ENCODE data around the gene NKPD1. TPM values are rescaled to one million over a fixed set of nuclear protein-coding genes. Genes with fewer than 3 reads are reported as not detected.

Gene NKPD1
- total RNA-seq = under 1 TPM; 0.55 to 1.00 (median 0.66) TPM
- 0.11 TPM for total RNA-seq (2013)

- 74% methylated on average over 29 of the region's 29 CpGs for WGBS (ENCODE audit: insufficient coverage)
- Histone ChIP-seq H3K27ac (ENCODE audit: low read length) (no peak within 1 kb of the TSS), H3K36me3 (ENCODE audit: control insufficient read depth, insufficient read depth, low read length) (no peaks in the 10 kb centered on the region), H3K4me3 (ENCODE audit: low read length) (no peak within 1 kb of the TSS), H3K4me1 (ENCODE audit: control insufficient read depth, insufficient read depth, low read length) (peaks cover 16% of the 10 kb centered on the region), H3K9me3 (ENCODE audit: control insufficient read depth, insufficient read depth, low read length) (no peaks in the 10 kb centered on the region), H3K27me3 (ENCODE audit: control insufficient read depth, insufficient read depth, low read length) (no peaks in the 10 kb centered on the region)
- H3K27me3 Mint-ChIP-seq (ENCODE audit: low read depth in 2 of 2) = peaks cover 5 to 24% of the 10 kb centered on the region in 2 donors
- DNase-seq = no peak
- H3K27ac Mint-ChIP-seq = no peak within 1 kb of the TSS
- TF ChIP-seq CTCF (IDR thresholded peaks at IDR 0.05) = no peak
- no peak for ATAC-seq
- no peak within 1 kb of the TSS for H3K4me3 Mint-ChIP-seq
- peaks cover 0 to 13% of the 10 kb centered on the region in 2 donors for H3K4me1 Mint-ChIP-seq
- intact Hi-C loops (cut with micrococcal nuclease) = no loop called here
- H3K9me3 Mint-ChIP-seq = no peaks in the 10 kb centered on the region
- H3K36me3 Mint-ChIP-seq = no peaks in the 10 kb centered on the region
These were observed at the start of gene NKPD1 for GRCh38 chr19:45160870-45161737. Gene NKPD1 (minus strand): TSS chr19:45160982. CDS start chr19:45160150, 832 bp downstream.

- 83% methylated on average over 1 of the region's 3 CpGs for WGBS (ENCODE audit: insufficient coverage)
- Mint-ChIP-seq H3K27me3 (ENCODE audit: low read depth in 2 of 2) (no peaks in the 10 kb centered on the region), H3K4me3 (no peak overlapping the region), H3K27ac (no peak overlapping the region), H3K4me1 (no peaks in the 10 kb centered on the region), H3K36me3 (no peaks in the 10 kb centered on the region), H3K9me3 (no peaks in the 10 kb centered on the region)
- Histone ChIP-seq H3K27ac (ENCODE audit: low read length) (no peak overlapping the region), H3K9me3 (ENCODE audit: control insufficient read depth, insufficient read depth, low read length) (no peaks in the 10 kb centered on the region), H3K4me1 (ENCODE audit: control insufficient read depth, insufficient read depth, low read length) (no peaks in the 10 kb centered on the region), H3K36me3 (ENCODE audit: control insufficient read depth, insufficient read depth, low read length) (no peaks in the 10 kb centered on the region), H3K4me3 (ENCODE audit: low read length) (no peak overlapping the region), H3K27me3 (ENCODE audit: control insufficient read depth, insufficient read depth, low read length) (no peaks in the 10 kb centered on the region)
- no peak for DNase-seq
- intact Hi-C loops (cut with micrococcal nuclease) = no loop called here
- no peak for ATAC-seq
- no peak for TF ChIP-seq CTCF (IDR thresholded peaks at IDR 0.05)
These were observed 45.5 kb upstream of the NKPD1 start for GRCh38 chr19:45206328-45206727.

GRCh38 chr19:45205810-45206209 lies 45.0 kb upstream of the NKPD1 start:
- H3K9me3 Mint-ChIP-seq = no peaks in the 10 kb centered on the region
- DNase-seq = no peak

More at GRCh38 chr19:45205810-45206209, 45.0 kb upstream of the NKPD1 start:
- WGBS (ENCODE audit: insufficient coverage) = 96% methylated on average over 10 of the region's 12 CpGs
- no peaks in the 10 kb centered on the region for H3K27me3 Mint-ChIP-seq (ENCODE audit: low read depth in 2 of 2)
- H3K27ac Mint-ChIP-seq = no peak overlapping the region
- no peaks in the 10 kb centered on the region for H3K36me3 ChIP-seq (ENCODE audit: control insufficient read depth, insufficient read depth, low read length)
- no peak overlapping the region for H3K4me3 Mint-ChIP-seq
- no peak for ATAC-seq
- TF ChIP-seq CTCF (IDR thresholded peaks at IDR 0.05) = no peak
- no peak overlapping the region for H3K4me3 ChIP-seq (ENCODE audit: low read length)
- intact Hi-C loops (cut with micrococcal nuclease) = no loop called here
- no peaks in the 10 kb centered on the region for H3K4me1 ChIP-seq (ENCODE audit: control insufficient read depth, insufficient read depth, low read length)
- no peaks in the 10 kb centered on the region for H3K4me1 Mint-ChIP-seq
- H3K27ac ChIP-seq (ENCODE audit: low read length) = no peak overlapping the region
- H3K27me3 ChIP-seq (ENCODE audit: control insufficient read depth, insufficient read depth, low read length) = no peaks in the 10 kb centered on the region
- no peaks in the 10 kb centered on the region for H3K36me3 Mint-ChIP-seq
- no peaks in the 10 kb centered on the region for H3K9me3 ChIP-seq (ENCODE audit: control insufficient read depth, insufficient read depth, low read length)
